ENCODE data around the gene CATSPER1. TPM values are rescaled to one million over a fixed set of nuclear protein-coding genes. Genes with fewer than 3 reads are reported as not detected.

CATSPER1 gene
- polyA plus RNA-seq, 1 of the 3 experiments (the other 2 are of a cell fraction): 2.2 TPM

- peaks cover 63% of the 10 kb centered on the region for H3K79me2 ChIP-seq (ENCODE audit: insufficient read depth)
- peaks cover 95 to 96% of the 10 kb centered on the region in 2 experiments for H3K36me3 ChIP-seq (replicated peaks in 1 of 2; ENCODE audit: control insufficient read depth in 1 of 2, insufficient read depth in 2 of 2, low read length in 1 of 2)
- ChIA-PET POLR2A (interaction anchor here (1.6 kb wide), 1 partner anchor 8 kb away, joined by 3 read pairs; the partner anchor contains the start of gene SF3B2), CTCF (interaction anchor here (0.8 to 3.9 kb wide), 4 partner anchors 9 to 105 kb away, joined by 3 to 47 read pairs (median 6); partner anchors contain the start of gene PACS1)
- TF ChIP-seq IRF3 (IDR thresholded peaks at IDR 0.05; ENCODE audit: low read depth, low read length): no peak
- TF ChIP-seq RXRA (IDR thresholded peaks at IDR 0.05; ENCODE audit: borderline replicate concordance, low read depth): no peak
- TF ChIP-seq ZBTB33 (IDR thresholded peaks at IDR 0.05; ENCODE audit: borderline replicate concordance, low read depth): no peak
- no peak for TF ChIP-seq SMC3 (IDR thresholded peaks at IDR 0.05; ENCODE audit: low read depth, low read length)
- TF ChIP-seq TCF12 (IDR thresholded peaks at IDR 0.05): no peak
- TF ChIP-seq JUND (IDR thresholded peaks at IDR 0.05): no peak
- no peak for TF ChIP-seq YY1 (IDR thresholded peaks at IDR 0.05; ENCODE audit: low read depth)
- TF ChIP-seq EZH2phosphoT487 (IDR thresholded peaks at IDR 0.05; ENCODE audit: borderline replicate concordance, low read depth): no peak
- no peak for TF ChIP-seq MXI1 (IDR thresholded peaks at IDR 0.05; ENCODE audit: low read depth, low read length)
- no peak for TF ChIP-seq TEAD4 (IDR thresholded peaks at IDR 0.05; ENCODE audit: borderline replicate concordance, insufficient read depth)
- TF ChIP-seq MAX (IDR thresholded peaks at IDR 0.05; ENCODE audit: low read depth): no peak
- no peak for TF ChIP-seq RAD21 (IDR thresholded peaks at IDR 0.05; ENCODE audit: low read length)
- TF ChIP-seq GATA2 (CRISPR knock-in tag; IDR thresholded peaks at IDR 0.05): no peak
- no peak for TF ChIP-seq SIN3A (IDR thresholded peaks at IDR 0.05; ENCODE audit: borderline replicate concordance, low read depth, low read length)
- TF ChIP-seq PBX3 (IDR thresholded peaks at IDR 0.05): no peak
- TF ChIP-seq TAF1 (IDR thresholded peaks at IDR 0.05; ENCODE audit: borderline replicate concordance, low read depth, low read length): no peak
- no peak overlapping the region for H3K9ac ChIP-seq
- H3K27ac ChIP-seq (ENCODE audit: low read depth in 2 of 2, low read length in 1 of 2): no peak overlapping the region
- DNase-seq: no peak
- no peak overlapping the region for H2AFZ ChIP-seq (ENCODE audit: low read depth)
- H3F3A ChIP-seq (replicated peaks; ENCODE audit: insufficient read depth): peaks cover 32% of the 10 kb centered on the region
- H4K20me1 ChIP-seq (ENCODE audit: insufficient read depth): no peaks in the 10 kb centered on the region
- no peak overlapping the region for H3K4me3 ChIP-seq (ENCODE audit: low read depth in 2 of 2, low read length in 1 of 2)
- H3K4me1 ChIP-seq (ENCODE audit: control insufficient read depth in 1 of 2, insufficient read depth in 2 of 2, low read depth in 1 of 2, low read length in 1 of 2): no peaks in the 10 kb centered on the region
- H3K4me2 ChIP-seq: no peak overlapping the region
- no peaks in the 10 kb centered on the region for H3K9me2 ChIP-seq
- H3K27me3 ChIP-seq (ENCODE audit: insufficient read depth): no peaks in the 10 kb centered on the region
- H3K9me3 ChIP-seq: no peaks in the 10 kb centered on the region
- 78% methylated on average over 8 of the region's 8 CpGs for WGBS (ENCODE audit: low lambda C conversion rate)
These were observed 33.8 kb upstream of the CATSPER1 start for GRCh38 chr11:66059966-66060680.

All from SK-N-SH (cell line).